Measurements from ENCODE around the gene PEX11B. TPM values are rescaled to one million over a fixed set of nuclear protein-coding genes. Genes with fewer than 3 reads are reported as not detected.

Gene PEX11B
- total RNA-seq, 4 donors from 2014 or later = 30.6 to 42.1 (median 37.3) TPM

- H3K4me1 ChIP-seq = peaks cover 27 to 29% of the 10 kb centered on the region in 2 donors
- WGBS, 2 donors = 1 to 6% methylated on average over 25 to 32 of the region's 60 CpGs
These were observed 39.2 kb upstream of the PEX11B start, which contains the start of gene LIX1L for GRCh38 chr1:145957443-145958319. LIX1L (minus strand) TSS chr1:145958017; CDS start chr1:145957927, 90 bp downstream.

GRCh38 chr1:145956781-145957442, 38.4 kb upstream of the PEX11B start:
- Histone ChIP-seq H3K9me3 (no peaks in the 10 kb centered on the region), H3K36me3 (no peaks in the 10 kb centered on the region), H3K4me1 (peaks cover 22 to 26% of the 10 kb centered on the region in 2 donors), H3K27me3 (no peaks in the 10 kb centered on the region), H3K4me3 (replicated peaks in 1 of 3) (peak overlapping the region; percentile 30 to 71 (median 56)), H3K27ac (peak overlapping the region; percentile 81 to 96 (median 90))
- DNase-seq = peak in 1 of 2 donors; percentile 35
- 16 to 37% methylated on average over 3 of the region's 3 CpGs for WGBS, 2 donors
- TF ChIP-seq POLR2A (IDR thresholded peaks at IDR 0.05) (no peak), CTCF (IDR thresholded peaks at IDR 0.05) (no peak)
- intact Hi-C loops (cut with DNase I) = loop anchor here (5.0 kb wide), 1 partner anchor 40 kb away; the partner anchor contains the start of gene PEX11B

More at GRCh38 chr1:145957443-145958319, 39.2 kb upstream of the PEX11B start, which contains the start of gene LIX1L:
- no peaks in the 10 kb centered on the region for H3K36me3 ChIP-seq
- H3K4me3 ChIP-seq (replicated peaks in 1 of 3) = peak within 1 kb of the TSS; percentile 30 to 71 (median 56)
- H3K9me3 ChIP-seq = no peaks in the 10 kb centered on the region
- peak within 1 kb of the TSS; percentile 81 to 96 (median 90) for H3K27ac ChIP-seq
- DNase-seq = peak; percentile 97 to 98
- intact Hi-C loops (cut with DNase I) = loop anchor here (5.0 kb wide), 1 partner anchor 40 kb away; the partner anchor contains the start of gene PEX11B
- H3K27me3 ChIP-seq = no peaks in the 10 kb centered on the region
- TF ChIP-seq POLR2A (IDR thresholded peaks at IDR 0.05) (peak in 1 of 2 donors; percentile 77), CTCF (IDR thresholded peaks at IDR 0.05) (no peak)

- Histone ChIP-seq H3K27ac (peak overlapping the region; percentile 81 to 96 (median 90)), H3K9me3 (no peaks in the 10 kb centered on the region), H3K27me3 (no peaks in the 10 kb centered on the region), H3K36me3 (no peaks in the 10 kb centered on the region), H3K4me3 (replicated peaks in 1 of 3) (no peak overlapping the region), H3K4me1 (peaks cover 18 to 20% of the 10 kb centered on the region in 2 donors)
- intact Hi-C loops (cut with DNase I) = loop anchor here (5.0 kb wide), 1 partner anchor 39 kb away; the partner anchor contains the start of gene PEX11B
- no peak for DNase-seq
- TF ChIP-seq CTCF (IDR thresholded peaks at IDR 0.05) = no peak
These were observed 37.8 kb upstream of the PEX11B start for GRCh38 chr1:145956361-145956760.

GRCh38 chr1:145955436-145955835, 36.9 kb upstream of the PEX11B start:
- H3K9me3 ChIP-seq = no peaks in the 10 kb centered on the region
- intact Hi-C loops (cut with DNase I) = loop anchor here (5.0 kb wide), 1 partner anchor 38 kb away; the partner anchor contains the start of gene PEX11B
- DNase-seq = no peak
- H3K36me3 ChIP-seq = no peaks in the 10 kb centered on the region
- no peaks in the 10 kb centered on the region for H3K27me3 ChIP-seq
- WGBS, 2 donors = 48 to 52% methylated on average over 2 of the region's 2 CpGs
- TF ChIP-seq CTCF (IDR thresholded peaks at IDR 0.05) (no peak), POLR2A (IDR thresholded peaks at IDR 0.05) (no peak)
- no peak overlapping the region for H3K4me3 ChIP-seq (replicated peaks in 1 of 3)
- H3K4me1 ChIP-seq = peaks cover 18 to 21% of the 10 kb centered on the region in 2 donors
- H3K27ac ChIP-seq = peak overlapping the region in 2 of 3 donors; percentile 90 to 96
